ENCODE measurements around the gene TMEM178B. TPM values are rescaled to one million over a fixed set of nuclear protein-coding genes. Genes with fewer than 3 reads are reported as not detected.

Gene TMEM178B
- total and polyA plus RNA-seq, 2 of the 4 experiments (the other 2 are of a cell fraction), result under 0.01 to 0.05 TPM

- Histone ChIP-seq H3K27me3 (ENCODE audit: control insufficient read depth, insufficient read depth, low read length) (no peaks in the 10 kb centered on the region), H2AFZ (replicated peaks; ENCODE audit: low read length, poor library complexity) (no peak overlapping the region), H2BK15ac (ENCODE audit: low read depth, low read length) (no peak overlapping the region), H3K23ac (ENCODE audit: low read depth, low read length) (no peak overlapping the region), H2BK5ac (ENCODE audit: low read depth, low read length, poor library complexity, severe bottlenecking) (no peak overlapping the region), H3K4me2 (ENCODE audit: low read depth, low read length) (no peak overlapping the region), H2BK120ac (ENCODE audit: low read depth, low read length) (no peak overlapping the region), H3K9me3 (ENCODE audit: control insufficient read depth, insufficient read depth, low read length) (peaks cover 11% of the 10 kb centered on the region; the same call in 1 of the 2 replicates), H3K56ac (ENCODE audit: extremely low read depth, insufficient read depth, low read length) (no peak overlapping the region), H3K27ac (ENCODE audit: insufficient read depth, low read length) (no peak overlapping the region), H4K8ac (ENCODE audit: low read depth in 2 of 2, low read length in 2 of 2) (no peak overlapping the region), H2AK9ac (replicated peaks; ENCODE audit: low read depth, low read length, poor library complexity) (no peak overlapping the region), H3K4me3 (ENCODE audit: insufficient read depth, low read depth, low read length) (no peak overlapping the region), H2AK5ac (ENCODE audit: low read depth, low read length) (no peak overlapping the region), H3K9me1 (ENCODE audit: insufficient read depth, low read length) (no peaks in the 10 kb centered on the region), H3K36me3 (ENCODE audit: control insufficient read depth, insufficient read depth, low read length) (no peaks in the 10 kb centered on the region), H3K18ac (ENCODE audit: low read depth, low read length) (no peak overlapping the region), H4K5ac (ENCODE audit: low read depth, low read length) (no peak overlapping the region), H2BK20ac (ENCODE audit: low read depth, low read length) (no peak overlapping the region), H4K20me1 (ENCODE audit: insufficient read depth, low read length) (no peaks in the 10 kb centered on the region), H3K79me1 (ENCODE audit: low read depth in 1 of 2, low read length in 2 of 2) (no peaks in the 10 kb centered on the region), H3K9ac (ENCODE audit: low read depth, low read length) (no peak overlapping the region), H3K4me1 (ENCODE audit: control insufficient read depth, insufficient read depth, low read length) (peaks cover 2% of the 10 kb centered on the region; the same call in 1 of the 2 replicates), H3K14ac (replicated peaks; ENCODE audit: low read depth, low read length) (no peak overlapping the region), H3K4ac (ENCODE audit: low read depth, low read length) (no peak overlapping the region), H4K91ac (ENCODE audit: insufficient read depth, low read depth, low read length) (no peak overlapping the region)
- DNase-seq, result no peak
- CTCF ChIA-PET, result no interaction called here
- TF ChIP-seq MAFK (IDR thresholded peaks at IDR 0.05; ENCODE audit: low read depth, low read length) (no peak), RCOR1 (IDR thresholded peaks at IDR 0.05; ENCODE audit: insufficient replicate concordance, low read length) (no peak), CEBPB (IDR thresholded peaks at IDR 0.05; ENCODE audit: low read depth, low read length) (no peak), RAD21 (IDR thresholded peaks at IDR 0.05; ENCODE audit: low read length) (no peak), MXI1 (IDR thresholded peaks at IDR 0.05; ENCODE audit: borderline replicate concordance, low read depth, low read length) (no peak), ELK1 (IDR thresholded peaks at IDR 0.05; ENCODE audit: borderline replicate concordance, low read depth, low read length) (no peak), SMC3 (IDR thresholded peaks at IDR 0.05; ENCODE audit: low read depth, low read length) (no peak), NFE2L2 (IDR thresholded peaks at IDR 0.05; ENCODE audit: low read depth, low read length) (no peak)
- TF ChIP-seq, protein P1, sequence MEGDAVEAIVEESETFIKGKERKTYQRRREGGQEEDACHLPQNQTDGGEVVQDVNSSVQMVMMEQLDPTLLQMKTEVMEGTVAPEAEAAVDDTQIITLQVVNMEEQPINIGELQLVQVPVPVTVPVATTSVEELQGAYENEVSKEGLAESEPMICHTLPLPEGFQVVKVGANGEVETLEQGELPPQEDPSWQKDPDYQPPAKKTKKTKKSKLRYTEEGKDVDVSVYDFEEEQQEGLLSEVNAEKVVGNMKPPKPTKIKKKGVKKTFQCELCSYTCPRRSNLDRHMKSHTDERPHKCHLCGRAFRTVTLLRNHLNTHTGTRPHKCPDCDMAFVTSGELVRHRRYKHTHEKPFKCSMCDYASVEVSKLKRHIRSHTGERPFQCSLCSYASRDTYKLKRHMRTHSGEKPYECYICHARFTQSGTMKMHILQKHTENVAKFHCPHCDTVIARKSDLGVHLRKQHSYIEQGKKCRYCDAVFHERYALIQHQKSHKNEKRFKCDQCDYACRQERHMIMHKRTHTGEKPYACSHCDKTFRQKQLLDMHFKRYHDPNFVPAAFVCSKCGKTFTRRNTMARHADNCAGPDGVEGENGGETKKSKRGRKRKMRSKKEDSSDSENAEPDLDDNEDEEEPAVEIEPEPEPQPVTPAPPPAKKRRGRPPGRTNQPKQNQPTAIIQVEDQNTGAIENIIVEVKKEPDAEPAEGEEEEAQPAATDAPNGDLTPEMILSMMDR (conservative IDR thresholded peaks at IDR 0.05; ENCODE audit: low read depth, low read length), result no peak
- in situ Hi-C loops (cut with MboI; ENCODE audit: low sequenced_read_pairs) (no loop called here), dilution Hi-C loops (cut with HindIII; ENCODE audit: low sequenced_read_pairs, unreplicated experiment) (no loop called here), intact Hi-C loops (cut with micrococcal nuclease) (no loop called here)
- no peak for ATAC-seq (ENCODE audit: low read depth)
- 61% methylated on average over 4 of the region's 14 CpGs; no CpG with 5 or more reads in 1 of the 2 experiments for WGBS, 2 experiments (ENCODE audit: extremely low coverage in 2 of 2, insufficient read length in 1 of 2)
- BruUV-seq (replicated peaks), result no TSS peak
- POLR2A ChIA-PET (ENCODE audit: unreplicated experiment), result no interaction called here
Observed at GRCh38 chr7:141185369-141185967, 111.6 kb downstream of the TMEM178B start.

Data from IMR-90 (cell line).